Caco-2 (cell line): ENCODE measurements around the gene FHAD1. TPM values are rescaled to one million over a fixed set of nuclear protein-coding genes. Genes with fewer than 3 reads are reported as not detected.

ENCODE experiments used
- BruUV-seq: library from RNA; stranded (reverse); fragments of 400-500 nt; replicated peaks from 2 replicates; lab custom pipeline; 2021; lab: Mats Ljungman, UMichigan
- CTCF ChIA-PET: fragments of 300-600 bp; sonication (Branson Sonifier 250); formaldehyde crosslinking; loops from one replicate; lab custom pipeline; 2022; ENCODE audit warnings: antibody characterized with exemption; lab: Charles Lee
- POLR2A ChIA-PET: fragments of 300-600 bp; sonication (Branson Sonifier 250); formaldehyde crosslinking; loops from one replicate; lab custom pipeline; 2022; ENCODE audit warnings: antibody characterized with exemption; lab: Charles Lee
- DNase-seq, 2 experiments: peaks; one replicate each; pipeline versions ENCODE4 v3.0.0 to v3.0.0-alpha.2; 2020 to 2022
- H3K27me3 ChIP-seq: replicated peaks from 2 replicates; pipeline ENCODE4 v1.6.0; 2011; ENCODE audit warnings: low read length; ENCODE audit not compliant: control insufficient read depth, insufficient read depth
- H3K36me3 ChIP-seq: 2 replicates; pipeline ENCODE4 v1.5.1; 2011; ENCODE audit warnings: low read length; ENCODE audit not compliant: control insufficient read depth, insufficient read depth
- H3K4me1 ChIP-seq: fragments of 250-450 bp; sonication (Bioruptor Pico); 2 replicates; pipeline ENCODE4 v1.5.1; 2020; ENCODE audit warnings: mild to moderate bottlenecking
- H3K4me3 ChIP-seq: 2 replicates; pipeline ENCODE4 v1.5.1; 2011; ENCODE audit warnings: low read depth, mild to moderate bottlenecking, control low read depth, low read length
- H3K9me3 ChIP-seq: fragments of 250-450 bp; sonication (Bioruptor Pico); 2 replicates; pipeline ENCODE4 v1.5.1; 2020; ENCODE audit warnings: mild to moderate bottlenecking, moderate library complexity
- H3K27ac Mint-ChIP-seq: one replicate; pipeline ENCODE4 v1.8.0; 2022; ENCODE audit warnings: mixed read lengths; ENCODE audit not compliant: unreplicated experiment
- H3K27me3 Mint-ChIP-seq: one replicate; pipeline ENCODE4 v1.8.0; 2022; ENCODE audit warnings: mixed read lengths; ENCODE audit not compliant: insufficient read depth, unreplicated experiment
- H3K36me3 Mint-ChIP-seq: one replicate; pipeline ENCODE4 v1.8.0; 2022; ENCODE audit warnings: mild to moderate bottlenecking, mixed read lengths; ENCODE audit not compliant: insufficient read depth, unreplicated experiment
- H3K4me1 Mint-ChIP-seq: one replicate; pipeline ENCODE4 v1.8.0; 2022; ENCODE audit warnings: low read depth, mixed read lengths; ENCODE audit not compliant: unreplicated experiment
- H3K4me3 Mint-ChIP-seq: one replicate; pipeline ENCODE4 v1.8.0; 2022; ENCODE audit warnings: mild to moderate bottlenecking, moderate library complexity, mixed read lengths; ENCODE audit not compliant: unreplicated experiment
- H3K9me3 Mint-ChIP-seq: one replicate; pipeline ENCODE4 v1.8.0; 2022; ENCODE audit warnings: mixed read lengths; ENCODE audit not compliant: unreplicated experiment
- CTCF ChIP-seq, 2 experiments: fragments of 200-600 bp in 1 of 2; IDR thresholded peaks; 1 replicate in 1 of 2; 2 replicates in 1 of 2; pipeline versions ENCODE4 v1.5.1 to v1.8.0; 2011 to 2022; ENCODE audit warnings: antibody characterized with exemption in 1 of 2, control low read depth in 1 of 2, inconsistent platforms in 1 of 2, low read depth in 1 of 2, low read length in 1 of 2, mild to moderate bottlenecking in 1 of 2, moderate library complexity in 1 of 2; ENCODE audit not compliant: insufficient read depth in 1 of 2, severe bottlenecking in 1 of 2, unreplicated experiment in 1 of 2
- intact Hi-C: fragments of 100-400 bp; cut with micrococcal nuclease; formaldehyde crosslinking; loops from one replicate; pipeline ENCODE4 v1.10.0; 2022; ENCODE audit not compliant: unreplicated experiment
- total RNA-seq: library from RNA; stranded (reverse); gene quantifications from 2 replicates; pipeline ENCODE4 v1.2.3, GENCODE V29; 2022

Gene FHAD1
- total RNA-seq, 1 experiment from 2014 or later, result 0.18 TPM

DNA sequence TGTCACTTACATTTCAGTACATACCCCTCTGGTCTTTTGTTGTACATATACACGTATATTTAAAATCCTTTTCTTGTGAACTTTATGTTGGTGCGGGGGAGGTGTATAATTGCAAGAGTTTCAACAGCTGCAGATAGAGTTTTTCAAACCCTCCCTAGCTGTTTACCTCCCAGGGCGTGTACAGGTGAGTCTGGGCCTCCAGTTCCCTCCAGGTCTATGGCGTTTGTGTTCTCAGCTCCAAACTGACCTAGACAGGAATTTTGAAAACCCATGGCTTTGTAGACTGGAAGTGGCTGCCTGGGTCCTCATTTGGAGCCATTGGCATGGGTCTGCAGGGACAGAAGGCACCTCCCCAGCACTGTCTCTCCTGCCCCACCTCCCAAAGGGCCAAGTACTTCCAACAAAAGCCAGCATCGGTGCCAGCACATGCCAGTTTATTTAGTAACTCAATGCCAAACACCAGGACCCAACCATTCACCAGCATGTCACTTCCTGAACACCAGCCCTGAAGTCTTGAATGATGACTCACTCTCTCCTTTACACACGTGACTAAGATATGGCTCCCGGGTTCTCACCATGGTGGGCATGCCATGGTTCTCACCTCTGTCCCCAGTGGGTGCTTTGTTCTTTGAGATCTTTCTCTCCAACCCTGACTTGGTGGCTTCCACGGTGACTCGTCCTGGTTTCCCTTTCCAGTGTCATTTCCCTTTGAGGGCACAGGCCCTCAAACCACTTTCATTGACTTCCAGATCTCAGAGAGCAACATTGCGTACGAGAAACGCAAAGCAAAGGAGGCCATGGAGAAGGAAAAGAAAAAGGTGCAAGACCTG, 105.3 kb downstream of the FHAD1 start:
- CTCF ChIA-PET, result no interaction called here

DNA sequence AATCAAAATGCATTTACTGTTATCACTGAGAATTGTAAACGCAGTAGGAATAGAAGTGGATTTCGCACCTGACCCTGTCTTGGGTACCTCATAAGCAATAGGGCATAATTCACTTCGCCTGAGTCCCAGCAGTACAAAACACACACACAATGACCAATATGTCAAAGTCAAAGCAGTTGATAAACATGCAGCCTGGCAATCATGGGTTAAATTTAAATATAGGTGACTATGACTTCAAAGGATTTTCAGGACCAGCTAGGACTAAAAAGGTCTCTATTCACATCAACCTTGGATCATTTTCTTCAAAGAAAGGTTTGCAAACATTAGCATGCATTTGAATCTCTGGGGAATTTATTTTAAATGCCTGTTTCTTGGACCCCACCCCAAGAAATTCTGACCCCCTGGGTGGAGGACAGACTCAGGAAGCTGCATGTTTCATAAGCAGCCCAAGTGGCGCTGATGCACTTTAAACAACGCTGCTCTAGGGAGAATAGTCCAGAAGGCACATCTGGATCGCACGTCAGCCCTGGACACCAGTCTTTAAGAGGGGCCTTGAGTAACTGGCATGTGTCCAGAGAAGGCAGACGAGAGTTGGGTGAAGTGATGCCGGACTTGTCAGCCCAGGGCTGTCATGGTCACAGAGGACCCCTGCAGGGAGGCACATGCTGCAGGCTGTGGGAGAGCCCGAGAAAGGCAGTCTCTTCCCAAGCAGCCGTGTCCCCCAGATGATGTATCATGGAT, 107.0 kb downstream of the FHAD1 start:
- H3K4me3 ChIP-seq, result no peak overlapping the region

More for the DNA sequence above, 105.3 kb downstream of the FHAD1 start:
- BruUV-seq, result no TSS peak
- Mint-ChIP-seq H3K27me3 (no peaks in the 10 kb centered on the region), H3K9me3 (no peaks in the 10 kb centered on the region), H3K36me3 (no peaks in the 10 kb centered on the region), H3K27ac (peak overlapping the region; percentile 80), H3K4me1 (peaks cover 10% of the 10 kb centered on the region), H3K4me3 (no peak overlapping the region)
- Histone ChIP-seq H3K4me1 (0 out of 2 replicates have a peak, but pooled peaks cover 4% of the 10 kb centered on the region), H3K9me3 (no peaks in the 10 kb centered on the region), H3K27me3 (no peaks in the 10 kb centered on the region), H3K36me3 (no peaks in the 10 kb centered on the region), H3K4me3 (no peak overlapping the region)
- intact Hi-C loops, result no loop called here
- DNase-seq, result no peak
- no peak for TF ChIP-seq CTCF (IDR thresholded peaks at IDR 0.05; ENCODE audit: insufficient read depth in 1 of 2, low read depth in 1 of 2, low read length in 1 of 2, severe bottlenecking in 1 of 2, unreplicated experiment in 1 of 2)
- POLR2A ChIA-PET, result no interaction called here

More for the DNA sequence above, 107.0 kb downstream of the FHAD1 start:
- H3K27me3 ChIP-seq, result no peaks in the 10 kb centered on the region
- DNase-seq, result no peak
- intact Hi-C loops, result no loop called here
- H3K4me1 ChIP-seq, result 0 out of 2 replicates have a peak, but pooled peaks cover 4% of the 10 kb centered on the region
- TF ChIP-seq CTCF (IDR thresholded peaks at IDR 0.05; ENCODE audit: insufficient read depth in 1 of 2, low read depth in 1 of 2, low read length in 1 of 2, severe bottlenecking in 1 of 2, unreplicated experiment in 1 of 2), result no peak
- BruUV-seq, result no TSS peak
- no peak overlapping the region for H3K4me3 Mint-ChIP-seq
- H3K4me1 Mint-ChIP-seq, result peaks cover 10% of the 10 kb centered on the region
- H3K27me3 Mint-ChIP-seq, result no peaks in the 10 kb centered on the region
- H3K27ac Mint-ChIP-seq, result no peak overlapping the region
- no peaks in the 10 kb centered on the region for H3K9me3 ChIP-seq
- H3K36me3 ChIP-seq, result no peaks in the 10 kb centered on the region
- H3K36me3 Mint-ChIP-seq, result no peaks in the 10 kb centered on the region
- POLR2A ChIA-PET, result no interaction called here
- no peaks in the 10 kb centered on the region for H3K9me3 Mint-ChIP-seq
- CTCF ChIA-PET, result no interaction called here
